GM18502 (cell line): ENCODE data around the gene CST2.
"Not testable (repeated sequence)": the region's sequence is repeated elsewhere in the genome, so short reads cannot be mapped to it uniquely, and the experiment has no call there.

Source experiments
- ATAC-seq: cut with Tn5 transposase; IDR thresholded peaks from one replicate; pipeline ENCODE4 v1.9.1; 2021; ENCODE audit warnings: mild to moderate bottlenecking; ENCODE audit not compliant: unreplicated experiment, poor library complexity

CST2 gene, protein sequence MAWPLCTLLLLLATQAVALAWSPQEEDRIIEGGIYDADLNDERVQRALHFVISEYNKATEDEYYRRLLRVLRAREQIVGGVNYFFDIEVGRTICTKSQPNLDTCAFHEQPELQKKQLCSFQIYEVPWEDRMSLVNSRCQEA

GRCh38 chr20:23826541-23827021, at the start of gene CST2:
Gene CST2 (minus strand): TSS chr20:23826729. CDS start chr20:23826660, 69 bp downstream.
- ATAC-seq = no peak

GRCh38 chr20:23875606-23876237, 49.2 kb upstream of the CST2 start:
- ATAC-seq = no peak

DNA sequence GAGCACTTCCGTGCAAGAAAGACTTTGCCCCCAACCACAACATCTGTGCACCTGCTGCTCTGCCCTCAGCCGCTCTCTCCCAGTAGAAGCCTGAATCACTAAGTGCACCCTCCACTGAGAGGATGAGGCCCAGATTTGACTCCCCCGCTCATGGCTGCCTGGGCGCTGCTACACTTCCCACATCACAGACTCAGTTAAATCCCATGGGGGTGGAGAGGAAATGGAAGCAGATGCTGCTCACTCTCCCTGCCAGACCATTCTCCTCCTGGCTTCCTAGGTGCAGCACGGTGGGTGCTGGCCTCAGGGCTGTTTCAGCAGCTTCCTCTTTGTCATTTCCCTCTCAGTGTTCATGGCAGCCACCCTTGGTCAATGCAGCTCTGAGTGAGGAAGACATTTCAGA, 48.2 kb upstream of the CST2 start:
- ATAC-seq = no peak

DNA sequence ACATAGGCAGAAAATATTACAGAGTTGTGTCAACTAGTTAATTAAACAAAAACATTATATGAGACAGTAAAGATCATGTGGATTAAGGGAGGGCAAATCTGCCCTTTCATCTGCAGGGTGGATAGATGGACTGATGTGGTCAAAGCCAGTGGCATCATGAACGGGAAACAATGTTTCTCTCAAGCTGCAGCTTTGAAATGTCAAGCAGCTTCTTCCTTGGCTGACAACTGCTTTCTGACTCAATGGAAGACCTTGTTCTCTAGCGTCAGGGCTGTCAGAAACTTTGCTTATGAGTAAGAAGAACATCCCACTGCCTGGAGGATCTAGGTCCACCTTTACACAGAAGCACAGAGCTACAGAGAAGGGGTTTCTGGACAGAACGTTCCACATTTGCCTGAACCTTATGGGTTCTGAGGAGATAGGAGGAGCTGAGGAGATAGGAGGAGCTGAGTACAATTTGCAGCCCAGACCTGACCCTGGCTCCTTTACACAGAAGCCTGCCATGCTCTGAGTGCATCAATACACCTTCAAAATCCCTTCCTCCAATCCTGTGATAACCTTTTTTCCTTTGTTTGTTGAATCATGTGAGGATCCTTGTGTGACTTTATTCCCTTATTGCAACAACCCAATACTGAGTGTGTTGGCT, 47.0 kb upstream of the CST2 start:
- ATAC-seq = no peak

- ATAC-seq = no peak
These were observed 45.5 kb upstream of the CST2 start for GRCh38 chr20:23872065-23872464.

- no peak for ATAC-seq
These were observed 43.9 kb upstream of the CST2 start for GRCh38 chr20:23870461-23870860.

- no peak for ATAC-seq
These were observed 43.0 kb upstream of the CST2 start for GRCh38 chr20:23869520-23869919.

- ATAC-seq = no peak
These were observed 41.8 kb upstream of the CST2 start for GRCh38 chr20:23868321-23868720.

DNA sequence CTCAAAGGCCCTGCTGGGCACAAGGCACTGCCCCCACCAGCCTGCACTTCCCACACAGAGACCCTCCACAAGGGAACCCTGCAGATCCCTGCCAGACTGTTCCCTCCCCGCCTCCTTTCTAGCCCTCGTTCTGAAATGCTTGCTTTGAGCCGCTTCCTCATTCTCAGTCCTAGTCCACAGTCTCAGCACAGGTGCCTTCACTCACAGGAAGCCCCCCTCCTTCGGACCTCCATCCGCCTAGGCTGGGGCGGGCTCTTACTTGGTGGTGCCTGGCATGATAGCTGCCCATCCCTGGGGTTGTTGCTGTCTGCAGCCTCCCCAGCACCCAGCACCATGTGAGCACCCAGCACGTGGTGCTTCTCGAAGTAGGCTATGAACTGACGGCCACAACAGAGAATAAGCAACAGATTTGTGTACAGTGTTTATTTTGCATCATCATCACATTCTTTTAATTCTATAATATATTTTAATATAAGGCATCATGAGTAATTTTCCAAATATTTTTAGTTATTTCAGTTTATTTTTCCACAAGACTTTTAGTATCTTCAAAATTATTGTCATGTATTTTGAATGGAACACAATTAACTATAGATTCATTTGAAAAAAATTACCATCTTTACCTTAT, 40.7 kb upstream of the CST2 start:
- no peak for ATAC-seq

DNA sequence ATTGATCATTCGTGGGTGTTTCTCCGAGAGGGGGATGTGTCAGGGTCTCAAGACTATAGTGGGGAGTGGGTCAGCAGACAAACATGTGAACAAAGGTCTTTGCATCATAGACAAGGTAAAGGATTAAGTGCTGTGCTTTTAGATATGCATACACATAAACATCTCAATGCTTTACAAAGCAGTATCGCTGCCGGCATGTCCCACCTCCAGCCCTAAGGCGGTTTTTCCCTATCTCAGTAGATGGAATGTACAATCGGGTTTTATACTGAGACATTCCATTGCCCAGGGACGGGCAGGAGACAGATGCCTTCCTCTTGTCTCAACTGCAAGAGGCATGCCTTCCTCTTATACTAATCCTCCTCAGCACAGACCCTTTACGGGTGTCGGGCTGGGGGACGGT, 34.2 kb upstream of the CST2 start:
- ATAC-seq = not testable (repeated sequence)

GRCh38 chr20:23857962-23858595, 31.6 kb upstream of the CST2 start:
- ATAC-seq = no peak

DNA sequence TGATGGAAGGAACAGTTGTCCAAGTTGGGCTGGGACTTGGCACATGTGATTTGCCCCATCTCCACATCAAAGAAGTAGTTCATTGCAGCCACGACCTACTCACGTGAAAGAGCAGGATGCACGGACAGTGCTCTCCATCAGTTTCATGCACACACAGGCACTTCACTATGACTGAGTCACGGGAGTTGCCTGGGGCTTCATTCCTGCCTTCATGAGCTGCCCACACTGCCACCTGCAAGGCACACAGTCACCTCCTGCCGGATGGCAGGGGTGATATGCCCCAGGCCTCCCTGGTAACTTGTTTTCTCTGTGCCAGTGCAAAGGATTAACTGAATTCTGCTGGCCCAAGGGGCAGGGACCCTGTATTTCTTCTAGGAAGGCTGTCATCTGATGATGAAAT, 30.2 kb upstream of the CST2 start:
- no peak for ATAC-seq

- no peak for ATAC-seq
These were observed 29.7 kb upstream of the CST2 start for GRCh38 chr20:23856226-23856625.

- no peak for ATAC-seq
These were observed 15.2 kb upstream of the CST2 start for GRCh38 chr20:23841693-23842092.

DNA sequence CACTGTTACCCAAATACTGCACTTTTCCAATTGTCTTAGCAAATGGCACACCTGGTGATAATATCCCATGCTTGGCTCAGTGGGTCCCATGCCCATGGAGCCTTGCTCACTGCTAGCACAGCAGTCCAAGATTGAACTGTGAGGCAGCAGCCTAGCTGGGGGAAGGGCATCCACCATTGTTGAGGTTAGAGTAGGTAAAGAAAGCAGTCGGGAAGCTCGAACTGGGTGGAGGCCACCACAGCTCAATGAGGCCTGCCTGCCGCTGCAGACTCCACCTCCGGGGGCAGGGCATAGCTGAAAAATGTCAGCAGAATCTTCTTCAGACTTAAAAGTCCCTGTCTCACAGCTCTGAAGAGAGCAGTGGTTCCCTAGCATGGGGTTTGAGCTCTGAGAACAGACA, 9.2 kb upstream of the CST2 start:
- no peak for ATAC-seq

DNA sequence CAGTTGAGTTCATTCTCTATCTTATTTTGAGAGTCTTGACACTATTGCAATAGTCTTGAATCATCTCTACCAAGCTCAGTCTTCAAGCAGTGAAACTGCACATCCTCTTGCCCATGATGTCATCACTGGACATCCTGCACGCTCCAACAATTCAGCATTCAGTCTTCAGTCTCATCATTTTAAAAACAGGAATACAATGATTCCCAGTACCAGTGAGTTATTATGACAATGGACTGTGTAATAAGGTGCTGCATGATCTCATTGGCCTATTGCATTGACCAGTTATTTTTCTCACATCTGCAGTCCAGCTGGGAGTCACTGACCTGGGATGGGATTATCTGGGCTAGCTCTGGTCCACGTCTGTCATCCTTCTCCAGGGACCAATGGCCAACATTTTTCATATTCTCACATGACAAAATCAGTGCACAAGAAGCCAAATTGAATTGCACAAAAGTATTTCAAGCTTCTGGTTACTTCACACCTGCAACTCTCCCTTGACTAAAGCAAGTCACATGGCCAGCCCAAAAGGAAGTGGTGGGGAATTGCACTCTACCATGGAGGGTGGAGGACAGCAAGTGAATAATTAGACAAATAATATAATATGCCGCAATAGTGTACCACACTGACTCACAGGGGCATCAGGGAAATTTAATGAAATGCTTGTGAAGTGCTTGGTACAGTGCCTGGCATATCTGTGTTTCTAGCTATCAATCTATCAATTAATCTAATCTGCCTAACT, 6.4 kb upstream of the CST2 start:
- ATAC-seq = no peak

DNA sequence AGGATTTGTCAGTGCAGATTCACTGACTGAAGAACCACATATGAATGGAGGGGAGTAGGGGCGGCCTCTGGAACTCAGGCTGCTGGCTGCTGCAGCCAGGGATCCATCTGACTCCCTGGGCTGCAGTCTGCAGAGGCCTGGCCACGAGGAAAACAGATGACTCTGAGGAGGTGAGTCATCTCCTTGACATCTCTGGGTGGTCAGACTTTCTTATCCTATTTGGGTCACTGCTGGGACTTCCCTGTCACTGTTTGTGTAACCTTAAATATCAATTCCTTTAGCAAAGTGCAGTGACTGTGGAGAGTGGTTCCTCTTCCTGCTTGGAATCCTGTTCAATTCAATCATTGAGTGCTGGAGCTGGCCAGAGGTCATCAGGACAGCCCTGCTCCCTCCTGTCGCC, 5.4 kb upstream of the CST2 start:
- ATAC-seq = not testable (repeated sequence)

DNA sequence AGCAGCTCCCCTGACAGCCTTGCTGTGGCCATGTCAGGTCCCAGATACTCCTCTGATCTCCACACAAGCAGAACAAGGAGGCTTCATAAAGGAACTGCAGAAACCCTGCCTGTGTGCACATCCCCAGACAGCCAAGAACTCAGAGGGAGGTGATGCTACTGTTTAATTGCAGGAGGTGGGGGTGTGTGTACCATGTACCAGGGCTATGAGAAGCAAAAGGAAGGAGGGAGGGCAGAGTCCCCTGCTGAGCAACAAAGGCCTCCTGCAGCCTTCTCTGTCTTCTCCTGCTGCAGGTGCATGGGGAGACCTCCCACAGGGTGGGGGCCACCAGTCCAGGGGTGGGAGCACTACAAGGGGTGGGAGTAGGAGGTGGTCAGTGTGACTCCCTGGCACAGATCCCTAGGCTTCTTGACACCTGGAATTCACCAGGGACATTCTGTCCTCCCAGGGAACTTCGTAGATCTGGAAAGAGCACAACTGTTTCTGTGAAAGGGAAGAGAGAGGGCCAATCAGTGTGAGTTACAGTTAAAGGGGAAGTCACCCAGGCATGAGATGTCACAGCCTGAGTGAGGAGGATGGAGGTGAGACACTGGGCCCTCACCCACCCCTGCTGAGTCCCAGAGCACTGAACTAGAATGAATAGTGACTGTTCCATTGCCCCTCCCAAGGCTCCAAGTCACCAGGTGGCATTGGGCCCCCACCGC, 2.8 kb downstream of the CST2 start:
- ATAC-seq = no peak

DNA sequence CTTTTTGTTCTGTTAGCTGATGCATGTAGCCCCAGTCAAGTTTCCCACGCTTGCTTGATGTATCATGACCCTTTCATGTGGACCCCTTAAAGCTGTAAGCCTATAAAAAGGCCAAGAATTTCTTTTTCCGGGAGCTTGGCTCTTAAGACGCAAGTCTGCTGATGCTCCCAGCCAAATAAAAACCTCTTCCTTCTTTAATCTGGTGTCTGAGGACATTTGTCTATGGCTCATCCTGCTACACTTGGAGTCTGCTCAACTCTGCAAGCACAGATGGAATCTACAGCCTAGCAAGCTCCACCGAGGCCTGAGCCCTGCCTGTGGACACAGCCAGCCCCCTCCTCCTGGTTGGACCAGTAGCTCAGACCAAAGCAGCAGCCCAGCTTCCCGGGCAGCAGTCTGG, 3.4 kb downstream of the CST2 start:
- ATAC-seq = no peak

DNA sequence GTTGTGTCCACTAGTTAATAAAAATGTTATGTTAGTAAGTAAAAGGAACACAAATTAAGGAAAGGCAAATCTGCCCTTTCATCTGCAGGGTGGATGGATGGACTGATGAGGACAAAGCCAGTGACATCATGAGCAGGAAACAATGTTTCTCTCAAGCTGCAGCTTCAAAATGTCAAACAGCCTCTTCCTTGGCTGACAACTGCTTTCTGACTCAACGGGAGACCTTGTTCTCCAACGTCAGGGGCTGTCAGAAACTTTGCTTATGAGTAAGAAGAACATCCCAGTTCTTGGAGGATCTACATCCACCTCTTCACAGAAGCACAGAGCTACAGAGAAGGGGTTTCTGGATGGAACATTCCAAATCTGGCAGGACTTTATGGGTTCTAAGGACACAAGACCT, 6.0 kb downstream of the CST2 start:
- ATAC-seq = no peak
